NCI-H1694 (cell line): ENCODE measurements around the gene P3H3.

Experiments
- DNase-seq: peaks from one replicate; lab custom pipeline; 2025; lab: John Stamatoyannopoulos, UW

Gene P3H3

DNA sequence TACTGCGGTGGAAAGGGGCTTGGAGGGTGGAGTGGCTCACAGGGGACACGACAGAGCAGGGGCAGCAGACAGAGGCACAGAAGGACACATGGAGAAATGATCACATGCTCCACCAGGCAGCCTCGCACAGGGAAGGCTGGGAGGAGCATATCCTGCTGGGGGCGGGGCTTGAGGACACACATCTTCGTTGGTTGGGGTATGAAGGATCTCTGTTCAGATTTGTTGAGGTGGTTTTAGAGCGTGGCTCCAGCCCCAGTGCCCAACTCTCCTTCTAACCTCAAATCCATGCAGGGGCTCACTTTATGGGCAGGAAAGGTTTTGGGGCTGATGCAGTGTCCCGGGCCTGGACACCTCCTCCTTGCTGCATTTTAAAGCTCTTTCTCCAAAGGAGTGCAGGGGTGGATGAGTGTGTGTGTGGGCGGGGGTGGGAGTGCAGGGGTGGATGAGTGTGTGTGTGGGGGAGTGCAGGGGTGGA, 733 bp upstream of the P3H3 start:
- DNase-seq: peak; percentile 96

DNA sequence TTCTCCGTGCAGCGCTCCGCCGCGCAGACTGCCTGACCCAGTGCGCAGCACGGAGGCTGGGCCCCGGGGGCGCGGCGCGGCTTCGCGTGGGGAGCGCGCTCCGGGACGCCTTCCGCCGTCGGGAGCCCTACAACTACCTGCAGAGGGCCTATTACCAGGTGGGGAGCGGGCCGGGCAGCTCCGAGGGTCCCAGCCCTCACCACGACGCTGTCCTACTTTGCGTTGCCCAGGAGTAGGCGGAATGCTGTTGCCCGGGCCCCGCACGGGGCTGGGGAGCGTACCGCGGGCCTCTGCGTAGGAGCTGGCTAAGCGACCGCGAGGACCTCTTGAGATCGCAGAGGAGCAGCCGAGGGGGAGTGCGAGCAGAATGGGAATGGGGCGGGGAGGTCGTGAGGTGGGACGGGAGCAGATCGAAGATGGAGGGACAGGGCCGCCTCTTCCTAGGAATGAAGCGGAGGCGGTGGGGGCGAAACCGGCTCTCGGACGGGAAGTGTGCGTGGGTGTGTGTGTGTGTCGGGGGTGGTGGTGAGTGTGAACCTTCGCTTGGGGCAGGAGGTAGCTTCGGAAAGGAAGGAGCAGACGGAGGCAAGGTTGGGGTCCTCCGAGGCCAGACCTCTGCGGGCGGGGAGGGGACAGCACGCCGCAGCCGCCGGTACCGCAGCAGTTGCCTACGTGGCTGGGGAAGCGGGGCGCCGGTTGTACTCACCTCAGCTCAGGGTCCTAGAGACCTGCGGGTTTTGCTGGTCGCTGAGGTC, 751 bp downstream of the P3H3 start:
- no peak for DNase-seq

DNA sequence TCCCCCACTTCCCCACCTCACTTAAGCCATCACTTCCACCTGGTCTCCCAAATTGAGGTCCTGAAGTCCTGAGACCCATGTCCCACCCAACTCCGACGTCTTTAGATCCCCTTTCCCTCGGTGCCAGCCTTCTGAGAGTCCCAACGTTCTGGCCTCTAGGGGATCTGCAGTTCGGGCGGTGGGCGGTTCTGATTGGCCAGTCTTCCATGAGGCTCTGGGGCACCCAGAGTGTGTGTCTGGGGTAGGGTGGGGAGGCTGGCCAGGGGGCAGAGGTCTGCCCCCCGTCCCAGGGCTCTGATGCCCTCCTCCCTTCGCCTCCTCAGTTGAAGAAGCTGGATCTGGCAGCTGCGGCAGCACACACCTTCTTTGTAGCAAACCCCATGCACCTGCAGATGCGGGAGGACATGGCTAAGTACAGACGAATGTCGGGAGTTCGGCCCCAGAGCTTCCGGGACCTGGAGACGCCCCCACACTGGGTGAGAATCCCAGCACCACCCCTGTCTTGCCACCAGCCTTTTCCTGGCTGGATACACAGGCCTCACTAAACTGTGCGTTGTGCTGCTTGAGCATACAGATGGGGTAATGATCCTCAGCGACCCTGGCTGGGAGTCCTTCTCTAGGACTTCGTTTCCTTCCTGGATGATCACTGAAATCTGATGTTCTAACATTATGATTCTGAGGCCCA, 1.5 kb downstream of the P3H3 start:
- DNase-seq: no peak

DNA sequence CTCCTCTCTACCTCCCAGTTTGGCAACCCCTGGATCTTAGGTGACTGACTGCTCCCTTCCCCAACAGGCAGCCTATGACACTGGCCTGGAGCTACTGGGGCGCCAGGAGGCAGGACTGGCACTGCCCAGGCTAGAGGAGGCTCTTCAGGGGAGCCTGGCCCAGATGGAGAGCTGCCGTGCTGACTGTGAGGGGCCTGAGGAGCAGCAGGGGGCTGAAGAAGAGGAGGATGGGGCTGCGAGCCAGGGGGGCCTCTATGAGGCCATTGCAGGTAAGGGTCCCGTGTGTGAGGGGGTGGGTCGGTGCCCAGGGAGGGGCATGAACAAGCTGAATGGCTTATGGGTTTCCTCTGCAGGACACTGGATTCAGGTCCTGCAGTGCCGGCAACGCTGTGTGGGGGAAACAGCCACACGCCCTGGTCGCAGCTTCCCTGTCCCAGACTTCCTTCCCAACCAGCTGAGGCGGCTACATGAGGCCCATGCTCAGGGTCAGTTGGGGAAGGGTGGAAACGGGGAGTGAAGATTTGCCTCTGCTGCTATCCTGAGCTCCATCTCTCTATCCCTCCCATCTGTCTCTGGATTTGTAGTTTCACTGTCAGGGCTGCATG, 2.2 kb downstream of the P3H3 start:
- DNase-seq: no peak

DNA sequence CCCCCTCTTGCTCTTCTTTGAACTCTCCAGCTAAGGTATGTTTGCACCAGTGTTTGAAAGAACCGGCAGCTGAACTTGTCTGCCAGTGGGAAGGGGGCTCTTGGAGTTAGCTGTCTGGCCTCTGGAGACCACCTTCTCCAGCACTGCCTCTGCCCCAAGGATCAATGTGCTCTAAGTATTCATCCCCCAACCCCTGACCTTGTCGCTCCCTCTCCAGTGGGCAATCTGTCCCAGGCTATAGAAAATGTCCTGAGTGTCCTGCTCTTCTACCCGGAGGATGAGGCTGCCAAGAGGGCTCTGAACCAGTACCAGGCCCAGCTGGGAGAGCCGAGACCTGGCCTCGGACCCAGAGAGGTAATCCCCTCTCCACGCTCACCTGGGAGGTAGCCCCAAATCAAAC, 2.8 kb downstream of the P3H3 start:
- DNase-seq: no peak

DNA sequence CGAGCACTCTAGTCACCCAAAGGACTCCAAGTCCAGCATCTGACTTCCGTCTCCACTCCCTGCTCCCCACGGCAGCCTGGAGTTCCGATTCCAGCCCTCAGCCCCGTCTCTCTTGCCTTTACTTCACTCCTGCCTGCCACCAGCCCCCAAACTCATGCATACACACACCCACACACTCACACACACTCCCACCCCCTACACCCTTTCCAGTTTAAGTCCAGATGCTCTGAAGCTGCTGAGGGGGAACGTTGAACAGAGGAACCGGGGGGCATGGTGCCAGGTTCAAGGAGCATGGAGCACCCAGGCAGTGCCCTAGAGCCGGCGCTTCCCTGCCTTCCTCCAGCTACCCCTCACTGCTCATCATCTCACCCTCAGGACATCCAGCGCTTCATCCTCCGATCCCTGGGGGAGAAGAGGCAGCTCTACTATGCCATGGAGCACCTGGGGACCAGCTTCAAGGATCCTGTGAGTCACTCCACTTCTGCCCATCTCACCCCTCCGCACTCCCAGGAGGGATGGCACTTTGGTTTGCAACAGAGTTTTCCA, 3.3 kb downstream of the P3H3 start:
- no peak for DNase-seq

DNA sequence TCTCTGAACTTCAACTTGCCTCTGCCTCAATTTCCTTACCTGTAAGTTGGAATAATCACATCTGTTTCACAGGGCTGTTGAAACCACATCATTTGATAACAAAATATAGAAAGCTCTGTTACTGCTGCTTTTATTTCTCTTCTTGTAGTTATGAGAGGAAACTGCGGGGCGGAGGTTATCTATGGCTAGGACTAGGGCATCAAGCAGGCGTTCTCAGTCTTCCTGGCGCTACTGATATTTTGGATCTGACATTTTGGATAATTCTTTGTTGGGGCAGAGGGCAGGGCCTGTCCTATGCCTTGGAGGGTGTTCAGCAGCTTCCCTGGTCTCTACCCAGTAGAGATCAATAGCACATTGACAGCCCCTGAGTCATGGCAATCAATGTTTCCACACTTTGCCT, 3.9 kb downstream of the P3H3 start:
- no peak for DNase-seq

DNA sequence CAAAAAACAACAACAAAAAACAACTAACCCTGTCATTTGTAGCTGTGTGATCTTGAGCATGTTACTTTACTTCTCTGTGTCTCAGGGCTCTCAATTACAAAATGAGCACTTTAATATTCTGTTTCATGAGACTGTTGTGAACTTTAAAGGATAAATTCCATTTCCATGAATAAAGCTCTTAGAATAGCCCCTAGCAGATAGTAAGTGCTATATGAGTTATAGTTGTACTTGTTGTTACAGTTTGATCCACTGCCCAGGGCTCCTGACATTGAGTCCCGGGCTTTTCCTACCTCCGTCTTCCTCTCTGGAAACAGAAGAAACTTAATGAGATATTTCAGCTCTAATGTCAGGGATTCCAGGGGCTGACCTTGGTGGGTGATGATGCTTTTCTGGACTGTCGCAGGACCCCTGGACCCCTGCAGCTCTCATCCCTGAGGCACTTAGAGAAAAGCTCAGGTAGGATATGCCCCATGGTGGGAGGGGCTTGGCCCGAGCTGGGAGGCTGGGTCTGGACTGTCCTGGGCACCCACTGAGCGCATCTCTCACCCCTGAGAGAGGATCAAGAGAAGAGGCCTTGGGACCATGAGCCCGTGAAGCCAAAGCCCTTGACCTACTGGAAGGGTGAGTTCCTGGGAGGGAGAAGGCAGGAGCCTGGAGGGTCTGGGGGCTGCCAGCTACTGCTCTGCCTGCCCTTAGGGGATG, 5.1 kb downstream of the P3H3 start:
- DNase-seq: no peak

DNA sequence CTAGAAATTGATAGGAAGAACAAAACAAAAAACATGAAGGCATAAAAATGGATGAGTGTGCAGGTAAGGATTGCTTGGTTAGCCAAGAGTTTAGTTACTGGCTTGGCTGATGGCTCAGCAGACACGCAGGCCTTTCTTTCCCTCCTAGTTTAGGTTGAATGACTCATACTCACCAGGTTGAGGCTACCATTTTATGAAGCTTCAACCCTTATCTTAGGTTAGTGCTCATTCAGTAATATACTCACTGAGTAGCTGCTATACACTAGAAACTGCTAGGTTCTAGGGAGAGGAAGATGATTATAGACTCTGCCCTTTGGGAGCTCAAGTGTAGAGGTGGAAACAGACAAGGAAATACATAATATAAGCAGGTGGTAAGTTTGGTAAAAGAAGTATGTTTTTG, 6.0 kb downstream of the P3H3 start:
- DNase-seq: no peak

DNA sequence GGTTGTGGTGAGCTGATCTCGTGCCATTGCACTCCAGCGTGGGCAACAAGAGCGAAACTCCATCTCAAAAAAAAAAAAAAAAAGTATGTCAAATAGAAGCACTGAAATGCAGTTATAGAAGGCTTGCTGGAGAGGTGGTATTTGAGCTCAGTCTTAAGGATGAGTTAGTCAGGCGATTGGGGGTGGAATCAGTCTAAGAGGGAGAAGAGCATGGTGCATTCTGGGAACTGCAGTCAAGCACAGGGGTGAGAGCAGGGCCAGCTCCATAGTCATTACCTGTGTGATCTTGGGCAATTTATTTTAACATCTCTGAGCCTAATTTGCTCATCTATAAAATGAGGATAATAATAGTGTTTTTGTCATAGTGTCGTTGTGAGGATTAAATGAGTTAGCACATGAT, 6.7 kb downstream of the P3H3 start:
- no peak for DNase-seq

DNA sequence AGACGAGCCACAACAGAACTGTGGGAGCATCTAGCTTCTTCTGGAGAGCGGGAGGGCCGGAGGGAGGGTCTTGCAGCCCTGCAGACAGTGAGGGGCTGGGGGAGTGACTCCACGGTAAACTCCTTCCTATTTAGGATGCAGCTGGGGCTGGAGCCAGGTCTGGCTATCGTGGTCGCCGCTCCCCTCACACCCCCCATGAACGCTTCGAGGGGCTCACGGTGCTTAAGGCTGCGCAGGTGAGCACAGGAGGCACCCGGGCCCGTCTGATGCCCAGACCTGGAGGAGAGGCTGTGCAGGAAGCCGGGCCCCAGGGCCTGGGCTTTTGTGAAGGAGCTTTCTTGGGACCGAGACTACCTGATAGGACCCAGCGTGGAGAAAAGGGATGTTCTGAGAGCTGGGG, 8.6 kb downstream of the P3H3 start:
- no peak for DNase-seq

DNA sequence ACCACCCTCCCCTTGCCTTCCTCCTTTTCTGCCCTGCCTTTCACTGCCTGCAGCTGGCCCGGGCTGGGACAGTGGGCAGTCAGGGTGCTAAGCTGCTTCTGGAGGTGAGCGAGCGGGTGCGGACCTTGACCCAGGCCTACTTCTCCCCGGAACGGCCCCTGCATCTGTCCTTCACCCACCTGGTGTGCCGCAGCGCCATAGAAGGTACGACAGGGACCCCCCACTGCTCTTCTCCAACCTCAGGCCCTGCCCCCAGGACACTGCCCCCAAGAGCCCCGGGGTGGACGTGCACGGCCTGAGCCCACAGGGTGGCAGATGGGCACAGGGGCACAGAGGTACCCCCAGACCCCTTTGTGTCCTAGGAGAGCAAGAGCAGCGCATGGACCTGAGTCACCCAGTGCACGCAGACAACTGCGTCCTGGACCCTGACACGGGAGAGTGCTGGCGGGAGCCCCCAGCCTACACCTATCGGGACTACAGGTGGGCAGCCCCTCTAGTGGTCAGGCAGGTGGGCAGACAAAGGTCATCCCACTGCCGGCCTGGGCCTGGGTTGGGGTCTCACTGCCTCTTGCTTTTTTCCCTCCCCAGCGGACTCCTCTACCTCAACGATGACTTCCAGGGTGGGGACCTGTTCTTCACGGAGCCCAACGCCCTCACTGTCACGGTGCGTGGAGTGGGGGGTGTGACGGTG, 9.3 kb downstream of the P3H3 start:
- no peak for DNase-seq

DNA sequence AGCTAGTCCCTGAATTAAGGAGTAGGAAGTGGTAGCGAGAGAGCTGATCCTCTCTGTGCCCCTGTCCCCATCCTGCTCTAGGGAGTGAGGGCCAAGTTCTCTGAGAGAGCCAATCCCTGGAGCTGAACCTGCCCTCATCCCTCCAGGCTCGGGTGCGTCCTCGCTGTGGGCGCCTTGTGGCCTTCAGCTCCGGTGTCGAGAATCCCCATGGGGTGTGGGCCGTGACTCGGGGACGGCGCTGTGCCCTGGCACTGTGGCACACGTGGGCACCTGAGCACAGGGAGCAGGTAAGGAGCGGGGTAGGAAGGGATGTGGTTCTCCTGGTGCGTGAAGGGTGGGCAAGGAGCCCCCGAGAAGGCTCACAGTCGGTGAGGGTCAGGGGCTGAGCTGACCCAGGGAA, 10.6 kb downstream of the P3H3 start:
- DNase-seq: no peak

DNA sequence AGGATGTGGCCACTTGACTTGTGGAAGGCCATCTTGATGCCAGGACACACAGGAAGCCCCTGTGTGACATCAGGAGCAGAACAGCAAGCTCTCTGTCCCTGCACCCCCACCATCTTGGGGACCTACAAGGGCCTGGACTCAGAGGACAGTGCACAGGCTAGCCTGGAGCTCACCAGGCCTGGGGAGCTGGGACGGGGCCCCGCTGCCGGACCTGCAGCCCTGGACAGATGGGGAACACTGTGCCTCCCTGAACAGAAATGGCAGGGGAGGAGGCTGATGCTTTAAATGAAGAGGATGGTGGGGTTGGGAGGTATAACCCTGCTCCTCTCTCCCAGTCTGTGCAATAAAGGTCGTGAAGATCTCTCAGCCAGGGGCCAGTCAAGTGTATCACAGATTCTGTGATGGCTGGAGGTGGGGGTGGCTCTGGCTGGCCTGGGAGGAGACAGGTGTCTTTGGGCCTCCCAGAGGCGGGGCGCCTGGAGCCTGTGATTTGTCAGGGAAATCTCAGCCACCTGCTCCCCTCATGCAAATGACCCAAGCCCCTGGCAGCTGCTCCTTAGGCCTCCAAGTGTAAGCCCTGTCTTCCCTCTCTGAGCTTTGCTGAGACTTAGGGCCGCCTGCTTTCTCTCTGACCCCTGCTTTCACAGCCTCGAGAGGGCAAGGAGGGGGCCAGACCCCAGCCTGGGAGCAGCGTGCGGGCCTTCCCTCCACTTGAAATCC, 11.4 kb downstream of the P3H3 start:
- no peak for DNase-seq

DNA sequence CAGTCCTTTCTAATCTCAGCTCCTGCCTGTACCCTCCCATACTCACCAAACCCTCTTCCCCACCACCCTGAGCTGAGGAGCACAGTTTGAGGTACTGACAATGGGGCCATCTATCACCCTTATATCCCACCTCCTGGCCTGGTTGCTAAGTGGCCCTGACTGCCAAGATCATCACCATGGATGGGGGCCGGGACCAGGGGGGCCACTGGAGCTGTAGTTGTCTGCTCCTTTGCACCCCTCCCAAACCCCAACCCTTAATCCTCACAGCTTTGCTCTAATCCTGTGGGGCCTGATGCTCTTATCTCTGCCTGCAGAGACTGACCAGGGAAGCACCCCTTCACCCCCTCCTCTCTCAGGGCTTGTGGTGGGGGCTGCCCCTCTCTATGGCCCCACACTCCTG, 12.1 kb downstream of the P3H3 start:
- DNase-seq: no peak

DNA sequence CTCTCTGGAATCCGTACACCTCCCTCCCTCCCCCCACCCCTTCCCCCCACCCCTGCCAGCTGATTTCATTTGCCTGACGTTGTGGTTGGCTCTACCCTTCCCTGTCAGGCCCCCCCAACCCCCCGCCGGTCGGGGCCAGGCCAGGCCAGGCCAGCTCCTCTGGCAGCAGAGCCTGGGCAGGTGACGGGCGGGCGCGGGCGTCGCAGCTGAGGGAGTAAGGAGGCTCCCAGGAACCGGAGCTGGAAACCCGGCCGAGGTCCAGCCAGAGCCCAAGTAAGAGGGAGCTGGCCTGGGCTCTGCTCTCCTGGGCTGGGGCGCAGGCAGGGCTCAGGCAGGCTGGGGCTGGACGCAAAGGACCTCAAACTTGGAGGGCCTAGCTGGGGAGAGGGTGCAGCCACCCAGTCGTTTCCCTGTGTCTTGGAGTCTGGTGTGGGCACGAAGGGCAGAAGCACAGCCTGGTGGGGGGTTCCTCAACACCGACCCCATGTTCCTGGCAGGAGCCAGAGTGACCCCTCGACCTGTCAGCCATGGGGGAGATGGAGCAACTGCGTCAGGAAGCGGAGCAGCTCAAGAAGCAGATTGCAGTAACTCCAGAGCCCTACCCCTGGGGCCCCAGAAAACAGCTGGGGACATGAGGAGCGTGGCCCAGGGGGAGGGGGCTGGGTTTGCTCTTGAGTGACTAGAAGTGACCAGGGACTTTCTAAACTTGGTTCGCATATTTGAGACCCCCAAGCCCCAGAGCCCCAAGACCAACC, 12.7 kb downstream of the P3H3 start, which contains the start of gene GNB3:
Gene GNB3, plus strand, starts transcription at position 165 of the 755 bp plus-strand sequence. Its CDS starts 363 bp downstream, at position 528.
- DNase-seq: no peak

DNA sequence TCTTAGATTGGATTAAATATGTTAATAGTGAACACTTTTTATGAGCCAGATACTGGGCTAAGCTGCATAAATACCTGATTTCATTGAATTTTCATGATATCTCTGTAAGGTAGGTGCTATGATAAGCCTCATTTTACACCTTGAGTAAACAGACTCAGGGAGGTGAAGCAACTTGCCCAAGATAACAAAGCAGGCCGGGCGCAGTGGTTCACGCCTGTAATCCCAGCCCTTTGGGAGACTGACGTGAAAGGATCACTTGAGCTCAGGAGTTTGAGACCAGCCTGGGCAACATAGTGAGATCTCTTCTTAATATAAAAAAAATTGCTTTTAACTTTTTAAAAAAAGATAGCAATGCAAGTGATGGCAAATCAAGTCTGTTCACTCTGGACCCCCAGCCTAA, 13.9 kb downstream of the P3H3 start:
- no peak for DNase-seq

DNA sequence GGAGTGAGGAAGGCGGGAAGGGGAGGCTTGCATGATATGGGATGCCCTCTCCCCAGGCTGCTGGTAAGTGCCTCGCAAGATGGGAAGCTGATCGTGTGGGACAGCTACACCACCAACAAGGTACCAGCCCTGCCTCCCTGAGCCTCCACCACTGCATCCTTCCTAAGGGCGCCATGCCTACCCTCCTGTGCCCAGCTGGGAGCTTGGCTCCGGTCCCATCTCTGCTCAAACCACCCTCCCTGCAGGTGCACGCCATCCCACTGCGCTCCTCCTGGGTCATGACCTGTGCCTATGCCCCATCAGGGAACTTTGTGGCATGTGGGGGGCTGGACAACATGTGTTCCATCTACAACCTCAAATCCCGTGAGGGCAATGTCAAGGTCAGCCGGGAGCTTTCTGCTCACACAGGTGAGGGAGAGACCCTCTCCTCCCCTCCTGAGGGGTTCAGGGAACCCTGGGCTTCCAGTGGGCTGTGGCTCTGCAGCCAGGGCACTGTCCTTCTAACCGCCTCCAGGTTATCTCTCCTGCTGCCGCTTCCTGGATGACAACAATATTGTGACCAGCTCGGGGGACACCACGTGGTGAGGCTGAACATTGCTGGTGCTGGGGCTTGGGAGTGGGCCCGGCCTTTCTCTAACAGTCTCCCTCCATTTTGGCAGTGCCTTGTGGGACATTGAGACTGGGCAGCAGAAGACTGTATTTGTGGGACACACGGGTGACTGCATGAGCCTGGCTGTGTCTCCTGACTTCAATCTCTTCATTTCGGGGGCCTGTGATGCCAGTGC, 15.1 kb downstream of the P3H3 start:
- DNase-seq: no peak

DNA sequence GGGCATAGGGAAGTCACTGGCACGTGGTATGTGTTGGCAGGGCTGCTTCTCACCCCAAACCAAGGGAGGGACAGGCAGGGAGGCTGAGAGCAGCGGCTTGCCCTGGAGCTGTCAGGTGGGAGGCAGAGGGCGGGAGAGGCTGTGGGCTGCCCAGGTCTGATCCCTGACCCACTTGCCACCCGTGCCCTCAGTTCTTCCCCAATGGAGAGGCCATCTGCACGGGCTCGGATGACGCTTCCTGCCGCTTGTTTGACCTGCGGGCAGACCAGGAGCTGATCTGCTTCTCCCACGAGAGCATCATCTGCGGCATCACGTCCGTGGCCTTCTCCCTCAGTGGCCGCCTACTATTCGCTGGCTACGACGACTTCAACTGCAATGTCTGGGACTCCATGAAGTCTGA, 17.2 kb downstream of the P3H3 start:
- DNase-seq: no peak
